GM19023 (cell line): ENCODE results near the gene FAM83C.

ENCODE experiments used
- ATAC-seq: cut with Tn5 transposase; IDR thresholded peaks from one replicate; pipeline ENCODE4 v1.9.1; 2021; ENCODE audit warnings: mild to moderate bottlenecking, moderate library complexity; ENCODE audit not compliant: unreplicated experiment

Gene FAM83C

DNA sequence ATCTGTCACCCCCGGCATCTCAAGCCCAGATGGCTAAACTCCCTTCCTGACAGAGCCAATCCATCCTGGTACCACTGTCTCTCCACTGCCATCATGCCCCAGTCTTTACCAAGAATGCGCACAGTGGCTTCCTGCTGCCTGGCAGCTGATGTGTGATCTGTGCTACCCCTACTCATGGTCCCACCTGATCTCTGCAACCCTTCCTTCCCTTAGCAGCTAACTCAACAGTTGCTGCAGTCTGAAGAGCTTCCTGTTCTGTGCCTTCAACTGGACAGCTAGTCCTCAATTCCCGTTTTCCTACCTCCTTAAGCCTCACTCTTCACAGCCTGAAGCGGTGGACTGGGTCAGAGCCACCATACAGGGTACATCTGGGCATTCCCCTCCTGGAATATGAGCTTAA is 7.6 kb upstream of the FAM83C start:
- ATAC-seq = no peak

DNA sequence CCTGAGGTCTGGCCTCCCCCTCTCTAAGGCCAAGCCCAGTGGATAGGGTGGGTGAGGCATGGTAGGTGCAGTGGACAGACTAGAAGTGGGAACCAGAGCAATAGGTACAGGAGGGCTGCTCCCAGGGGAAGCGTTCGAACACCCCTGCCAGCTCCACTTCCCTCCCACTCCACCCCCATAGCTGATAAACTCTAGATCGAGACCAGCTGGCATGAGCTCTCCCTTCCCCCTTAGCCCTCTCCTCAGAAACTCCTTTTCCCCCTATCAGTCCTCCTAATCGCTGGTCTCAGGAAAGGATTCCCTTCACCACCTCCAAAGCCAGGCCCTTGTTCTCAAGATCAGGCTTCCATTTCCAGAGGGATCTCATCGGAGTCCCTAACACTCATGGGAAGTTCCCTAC is 6.0 kb upstream of the FAM83C start:
- no peak for ATAC-seq

DNA sequence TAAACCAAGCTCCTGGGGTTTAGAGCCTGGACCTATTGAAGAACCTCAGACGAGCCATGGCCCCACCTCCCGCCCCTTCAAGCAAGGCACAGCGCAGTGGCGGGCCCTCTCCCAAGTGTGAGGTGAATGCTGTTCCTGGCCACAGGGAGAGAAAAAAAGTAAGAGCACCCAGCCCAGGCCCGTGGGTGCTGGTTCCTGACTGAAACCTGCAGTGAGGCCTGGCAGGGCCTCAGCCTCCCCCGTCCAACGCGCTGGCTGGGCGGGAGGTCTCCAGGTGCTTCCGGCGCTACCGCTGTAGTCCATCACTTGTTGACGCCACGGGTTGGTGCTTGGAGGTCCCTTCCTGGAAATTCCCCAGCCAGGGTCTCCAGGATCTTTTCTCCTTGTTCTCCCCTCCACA is 5.5 kb upstream of the FAM83C start:
- ATAC-seq = no peak

- no peak for ATAC-seq
Measured at GRCh38 chr20:35297155-35297554, 4.9 kb upstream of the FAM83C start.

- ATAC-seq = no peak
Measured at GRCh38 chr20:35296101-35296554, 3.9 kb upstream of the FAM83C start.

GRCh38 chr20:35295674-35296073 is 3.4 kb upstream of the FAM83C start:
- no peak for ATAC-seq

- ATAC-seq = no peak
Measured at GRCh38 chr20:35295058-35295457, 2.8 kb upstream of the FAM83C start.

DNA sequence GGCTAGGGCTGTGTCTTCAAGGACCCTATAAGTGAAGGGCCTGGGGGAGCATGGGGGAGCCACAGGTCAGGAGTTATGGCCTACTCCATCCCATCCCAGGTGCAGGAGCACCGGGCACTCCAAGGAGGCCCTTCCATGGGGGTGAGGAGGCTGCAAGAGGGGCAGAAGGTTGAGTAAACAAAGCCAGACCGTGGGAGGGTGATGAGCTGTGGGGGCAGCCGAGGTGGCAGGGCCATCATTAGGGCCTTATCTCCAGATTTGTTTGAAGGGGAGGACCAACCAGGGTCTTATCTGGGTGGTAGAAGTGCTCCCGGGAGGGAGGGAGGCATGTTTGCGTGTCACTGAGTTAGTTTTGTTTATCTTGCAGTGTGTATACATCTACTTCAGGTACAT is 2.1 kb upstream of the FAM83C start:
- ATAC-seq = no peak

DNA sequence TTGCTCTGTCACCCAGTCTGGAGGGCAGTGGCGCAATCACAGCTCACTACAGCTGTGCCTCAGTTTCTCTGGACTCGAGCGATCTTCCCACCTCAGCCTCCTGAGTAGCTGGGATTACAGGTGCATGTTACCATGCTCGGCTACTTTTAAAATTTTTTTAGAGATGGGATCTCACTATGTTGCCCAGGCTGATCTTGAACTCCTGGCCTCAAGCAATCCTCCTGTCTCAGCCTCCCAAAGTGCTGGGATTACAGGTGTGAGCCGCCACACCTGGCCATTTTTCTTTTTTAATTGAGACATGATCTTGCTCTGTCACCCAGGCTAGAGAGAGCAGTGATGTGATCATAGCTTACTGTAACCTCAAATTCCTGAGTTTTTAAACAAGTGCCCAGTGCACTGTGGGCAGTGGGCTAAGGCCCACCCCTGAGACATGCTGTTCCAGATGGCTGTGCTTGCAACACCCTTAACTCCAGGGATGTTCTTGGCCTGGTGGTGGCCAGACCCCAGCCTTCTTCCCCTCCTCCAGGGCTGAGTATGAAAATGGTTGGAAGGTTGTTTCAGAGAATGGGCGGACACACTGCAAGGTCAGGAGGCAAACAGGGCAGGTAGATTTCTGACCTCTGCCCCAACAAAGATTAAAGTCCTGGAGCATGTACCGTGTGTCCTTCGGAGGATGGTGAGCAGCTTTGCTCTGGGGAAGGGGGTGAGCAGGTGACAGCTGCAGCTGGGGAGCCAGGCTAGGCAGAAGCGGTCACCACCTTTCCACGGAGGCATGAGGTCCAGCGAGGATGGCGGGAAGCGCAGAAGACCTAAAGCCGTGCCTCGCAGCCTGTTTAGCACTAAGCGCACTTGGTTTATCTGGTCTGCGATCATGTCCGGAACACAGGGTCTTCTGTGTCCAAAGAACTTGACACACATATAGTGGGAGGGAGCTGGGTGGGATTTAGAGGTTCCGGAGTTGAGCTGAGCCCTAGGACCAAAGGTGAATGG is 1.4 kb upstream of the FAM83C start:
- no peak for ATAC-seq

DNA sequence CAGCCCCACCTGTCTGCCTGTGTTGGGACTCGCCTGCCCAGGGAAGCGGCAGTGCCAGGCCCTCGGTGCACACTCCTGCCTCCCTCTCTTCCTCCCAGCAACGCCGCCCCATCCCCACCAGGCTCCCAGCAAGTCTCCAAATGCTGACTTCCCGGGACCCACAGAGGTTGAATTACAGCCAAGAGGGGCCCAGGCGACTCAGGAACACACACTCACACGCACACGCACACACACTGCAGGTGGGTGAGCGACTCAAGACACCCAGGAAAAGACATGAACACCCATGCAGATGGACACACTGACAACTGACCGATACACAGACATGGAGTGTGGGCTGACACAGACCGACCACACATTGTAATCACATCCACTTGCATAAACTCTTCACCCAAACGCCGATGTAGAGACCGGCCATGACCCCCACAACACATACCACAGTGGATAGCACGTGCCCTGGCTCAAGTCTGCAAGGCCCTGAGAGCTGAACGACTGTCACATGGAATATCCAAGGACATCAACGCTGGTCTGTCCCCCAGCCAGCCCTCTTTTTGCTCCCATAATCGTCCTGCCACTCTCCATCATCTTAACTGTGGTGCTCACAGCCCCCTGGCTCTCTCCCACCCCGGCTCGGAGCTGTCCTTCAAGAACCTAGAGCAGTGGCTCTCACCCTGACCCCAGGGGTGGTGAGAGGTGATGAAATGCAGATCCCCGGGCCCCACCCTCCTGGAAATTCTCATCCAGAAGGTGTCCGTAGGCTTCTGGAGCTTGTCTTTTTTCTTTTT is 470 bp upstream of the FAM83C start:
- ATAC-seq = no peak

DNA sequence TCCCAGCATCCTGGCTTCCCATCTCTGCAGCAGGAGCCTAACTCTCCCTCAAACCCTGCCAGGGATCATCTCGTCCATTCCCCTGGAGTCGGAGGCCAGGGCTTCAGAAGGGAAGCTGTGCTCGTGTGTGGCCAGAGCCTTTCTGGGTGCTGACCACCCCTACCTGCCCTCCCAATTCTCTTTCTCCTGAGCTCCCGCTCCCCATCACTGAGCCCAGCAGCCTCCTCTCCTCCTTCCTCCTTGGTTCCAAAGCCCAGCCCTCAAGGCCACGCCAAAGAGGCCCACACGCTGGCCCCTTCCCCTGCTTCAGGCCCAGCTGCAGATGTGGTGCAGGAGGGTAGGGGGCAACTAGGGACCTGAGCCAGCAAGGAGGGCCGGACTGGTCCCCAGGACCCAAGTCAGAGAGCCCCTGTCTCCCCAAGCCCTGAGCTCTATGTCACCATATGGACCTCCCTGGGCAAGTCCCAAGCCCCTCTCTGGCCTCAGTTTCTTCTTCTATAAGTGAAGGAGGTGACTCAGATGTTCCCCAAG is 1.3 kb downstream of the FAM83C start:
- ATAC-seq = no peak

DNA sequence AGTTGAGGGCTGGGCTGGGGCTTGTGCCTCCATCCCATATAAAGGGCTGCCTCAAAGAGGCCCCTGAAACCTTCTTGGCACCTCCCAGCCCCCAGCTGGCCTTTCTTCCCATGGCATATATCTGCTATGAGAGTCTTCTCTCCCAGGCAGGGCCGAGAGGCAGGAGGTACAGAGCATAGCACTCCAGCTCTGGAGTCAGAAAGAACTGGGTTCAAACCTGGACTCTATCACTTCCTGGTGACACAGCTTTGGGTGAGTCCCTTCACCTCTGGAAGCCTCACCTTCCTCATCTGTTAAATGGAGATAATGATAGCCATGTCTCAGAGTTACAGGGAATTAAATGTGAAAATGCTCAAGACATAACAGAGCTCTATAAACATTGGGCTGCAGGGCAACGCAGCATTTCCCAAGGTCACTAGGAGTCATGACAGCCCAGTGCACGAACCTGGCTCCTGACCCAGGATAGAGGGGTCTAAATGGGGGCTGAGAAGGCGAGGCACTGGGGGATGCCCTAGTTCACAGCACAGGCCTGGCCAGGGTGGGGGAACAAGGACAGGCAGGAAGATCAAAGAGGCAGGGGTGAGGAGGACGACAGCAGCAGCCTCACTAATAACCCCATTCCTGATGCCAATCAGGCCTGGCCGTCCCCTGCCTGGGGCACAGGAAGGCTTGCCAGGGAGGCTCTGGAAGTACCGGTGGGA is 1.9 kb downstream of the FAM83C start:
- ATAC-seq = no peak

DNA sequence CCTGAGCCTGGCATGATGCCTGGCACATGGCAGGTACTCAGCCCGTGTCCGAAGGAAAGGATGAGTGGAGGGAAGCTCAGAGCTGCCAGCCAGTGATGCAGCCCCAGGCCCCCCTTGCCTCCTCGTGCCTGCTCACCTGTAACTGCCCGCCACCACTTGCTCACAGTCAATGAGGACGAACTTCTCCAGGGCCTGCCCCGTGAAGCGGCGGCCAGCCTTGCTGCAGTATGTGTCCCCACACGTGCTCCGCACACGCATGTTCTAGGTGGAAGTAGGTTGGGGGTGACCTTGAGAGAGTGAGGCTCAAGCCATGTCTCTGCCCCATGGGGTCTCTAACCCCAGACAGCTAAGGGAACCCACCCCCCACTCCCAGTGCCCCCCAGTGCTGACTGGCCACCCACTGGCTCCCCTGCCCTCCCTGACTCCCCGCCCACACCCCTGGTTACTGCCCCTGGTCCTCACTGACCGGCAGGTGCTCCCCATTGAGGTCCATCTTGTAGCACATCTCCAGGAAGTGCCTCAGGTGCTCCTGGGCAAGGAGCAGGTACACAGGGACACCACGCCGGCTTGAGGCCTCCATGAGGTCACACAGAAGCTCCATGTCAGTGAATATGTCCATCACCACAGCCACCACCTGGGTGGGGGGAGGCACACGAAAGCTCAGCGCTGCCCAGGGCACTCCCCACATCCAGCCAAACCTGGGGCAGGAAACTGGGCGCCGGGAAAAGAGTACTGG is 3.7 kb downstream of the FAM83C start:
- no peak for ATAC-seq

DNA sequence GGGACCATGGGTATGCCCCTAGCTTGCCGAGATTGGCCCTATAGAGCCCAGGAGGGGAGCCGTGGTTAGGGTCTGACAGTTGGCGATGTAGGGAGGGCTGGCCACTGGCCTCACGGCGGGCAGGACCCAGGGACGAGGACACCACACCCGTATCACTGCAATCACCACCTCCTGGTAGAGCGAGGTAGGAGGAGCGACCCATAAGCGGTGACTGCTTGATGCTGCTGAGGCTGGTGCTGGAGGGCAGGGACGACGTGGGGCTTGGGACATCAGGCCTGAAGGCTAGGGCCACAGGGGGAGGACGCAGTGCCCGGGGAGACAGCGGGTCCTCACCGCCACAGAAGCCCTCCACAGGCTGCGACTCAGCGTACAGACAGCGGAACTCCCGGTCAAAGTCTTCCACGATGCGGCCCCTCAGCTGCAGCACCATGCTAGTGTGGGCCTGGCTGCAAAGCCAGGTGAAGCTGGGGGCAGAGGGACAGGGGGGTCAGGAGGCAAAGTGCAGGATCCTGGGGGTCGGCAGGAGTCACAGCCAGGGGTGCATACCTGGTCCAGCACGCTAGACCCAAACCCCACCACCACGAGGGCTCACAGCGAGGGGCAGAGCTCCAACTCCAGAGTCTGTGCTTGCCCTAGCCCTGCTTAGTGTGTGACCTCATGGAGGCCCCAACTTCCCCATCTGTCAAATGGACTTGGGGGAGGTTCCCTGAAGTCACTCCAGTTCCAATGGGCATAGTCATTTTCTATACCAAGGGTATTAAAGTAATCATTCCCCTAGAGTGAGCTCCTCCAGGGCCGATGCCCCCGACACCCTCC is 4.5 kb downstream of the FAM83C start:
- no peak for ATAC-seq

GRCh38 chr20:35286899-35287508 is 5.2 kb downstream of the FAM83C start:
- no peak for ATAC-seq

GRCh38 chr20:35286077-35286898 is 5.9 kb downstream of the FAM83C start:
- ATAC-seq = no peak

GRCh38 chr20:35285806-35286076 is 6.5 kb downstream of the FAM83C start:
- no peak for ATAC-seq

GRCh38 chr20:35284992-35285805 is 7.0 kb downstream of the FAM83C start:
- peak; percentile 7 for ATAC-seq
